GM18519 (cell line): ENCODE measurements around the gene OSM.

Source experiments
- ATAC-seq: cut with Tn5 transposase; IDR thresholded peaks from one replicate; pipeline ENCODE4 v1.9.1; 2021; ENCODE audit warnings: mild to moderate bottlenecking, moderate library complexity; ENCODE audit not compliant: unreplicated experiment, low FRiP score

Gene OSM

DNA sequence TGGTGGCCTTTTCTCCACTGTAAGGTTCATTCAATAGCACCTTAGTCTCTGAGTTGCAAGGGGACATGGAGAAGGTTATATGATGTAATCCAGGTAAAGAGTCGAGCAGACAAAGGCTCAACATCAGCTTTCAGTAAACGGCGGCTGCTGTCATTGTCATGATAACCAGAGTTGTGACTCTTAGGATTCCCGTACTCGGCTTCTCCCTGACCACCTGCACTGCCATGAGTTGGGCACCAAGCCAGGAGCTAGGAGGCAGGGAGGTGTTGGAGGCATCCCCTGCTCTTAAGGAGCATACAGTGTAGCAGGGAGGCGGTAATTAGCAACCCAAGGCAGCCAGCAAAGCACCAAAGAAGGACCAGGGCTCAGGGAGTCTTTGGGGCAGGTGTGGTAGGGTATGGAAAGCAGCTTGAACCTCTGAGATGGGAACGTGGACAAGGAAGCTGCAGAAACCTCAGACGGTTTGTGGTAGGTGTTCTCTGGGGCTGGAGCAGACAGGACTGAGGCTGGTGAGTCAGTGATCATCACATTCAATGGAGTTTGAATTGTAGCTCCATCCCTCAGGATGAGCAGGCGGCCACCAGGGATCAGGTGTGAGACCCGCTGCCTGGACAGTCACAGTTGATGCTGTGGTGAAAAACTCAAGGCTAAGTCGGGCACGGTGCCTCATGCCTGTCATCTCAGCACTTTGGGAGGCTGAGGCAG lies 51.8 kb downstream of the OSM start:
- no peak for ATAC-seq

DNA sequence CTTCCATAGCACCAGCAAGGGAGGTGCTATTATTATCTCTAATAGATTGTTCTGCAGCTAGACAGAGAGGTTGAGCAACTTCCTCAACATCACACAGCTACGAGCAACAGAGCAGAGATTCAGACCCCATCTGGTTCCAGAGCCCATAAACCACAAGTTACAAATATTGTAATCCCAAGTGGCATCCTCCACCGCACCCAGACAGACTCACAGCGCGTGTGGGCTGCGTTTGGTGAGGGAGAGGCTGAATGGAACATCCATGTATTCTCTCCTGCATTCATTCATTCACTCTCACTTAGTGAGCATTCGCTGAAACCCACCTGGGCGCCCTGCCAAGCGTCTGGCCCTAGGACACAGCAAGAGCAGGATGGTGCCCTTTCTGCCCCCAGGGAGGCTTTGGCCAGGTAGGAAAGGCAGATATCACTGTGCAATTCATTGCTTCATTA lies 53.6 kb downstream of the OSM start:
- no peak for ATAC-seq
